Body of pancreas (tissue), 4 donors: Measurements from ENCODE around the gene ADAMTS3. TPM values are rescaled to one million over a fixed set of nuclear protein-coding genes. Genes with fewer than 3 reads are reported as not detected.

ENCODE experiments used
- ATAC-seq: fragments of 150-250 bp; one replicate; pipeline ENCODE4 v1.9.1; 2016
- DNase-seq, 4 donors: peaks; one replicate each; pipeline ENCODE4 v3.0.0-alpha.2; 2019
- H3K27ac ChIP-seq, 4 donors: fragments of 200-600 bp; sonication (generic); 1 replicate in 3 of 4; 2 replicates in 1 of 4; pipeline versions ENCODE4 v1.5.1 to v1.6.1; 2016 to 2019; ENCODE audit warnings: mild to moderate bottlenecking in 1 of 4, mixed read lengths in 1 of 4, moderate library complexity in 1 of 4
- H3K27me3 ChIP-seq, 2 donors: fragments of 200-600 bp; sonication (generic); one replicate each; pipeline ENCODE4 v1.6.0; 2016; ENCODE audit warnings: mild to moderate bottlenecking in 1 of 2
- H3K36me3 ChIP-seq, 2 donors: fragments of 200-600 bp; sonication (generic); replicated peaks in 1 of 2; 2 replicates each; pipeline ENCODE4 v1.5.1; 2016; ENCODE audit warnings: low read depth in 2 of 2; ENCODE audit not compliant: insufficient read depth in 1 of 2
- H3K4me1 ChIP-seq: fragments of 200-600 bp; sonication (generic); one replicate; pipeline ENCODE4 v1.6.0; 2016
- H3K4me3 ChIP-seq, 2 donors: fragments of 200-600 bp; sonication (generic); 1 replicate in 1 of 2; 2 replicates in 1 of 2; pipeline ENCODE4 v1.5.1; 2016 to 2019
- H3K9me3 ChIP-seq, 3 donors: fragments of 200-600 bp; sonication (generic); 1 replicate in 2 of 3; 2 replicates in 1 of 3; pipeline ENCODE4 v1.5.1; 2016
- CTCF ChIP-seq, 7 experiments: fragments of 450-650 bp in 4 of 7; fragments of 200-600 bp in 3 of 7; sonication (generic) in 3 of 7; IDR thresholded peaks; one replicate each; pipeline ENCODE4 v1.5.1; 2016 to 2019; ENCODE audit warnings: antibody characterized with exemption in 7 of 7
- POLR2A ChIP-seq, 3 donors: fragments of 450-650 bp; IDR thresholded peaks; one replicate each; pipeline ENCODE4 v1.6.1; 2016; ENCODE audit warnings: antibody characterized with exemption in 3 of 3, mild to moderate bottlenecking in 2 of 3
- WGBS, 2 donors: methylation state at CpG; one replicate each; pipeline ENCODE4 v1.1.5; 2017; 5-methylcytosine and 5-hydroxymethylcytosine counted together
- intact Hi-C: fragments of 100-400 bp; cut with DNase I; formaldehyde crosslinking; loops from one replicate; pipeline ENCODE4 v1.15.1; 2023
- total RNA-seq, 2 donors: library from RNA; depleted of rRNA; stranded (reverse); fragments of >200 nt; gene quantifications; one replicate each; pipeline ENCODE4 v1.1.0, GENCODE V29; 2016

Gene ADAMTS3
- total RNA-seq, 2 donors from 2014 or later = 0.26 to 0.33 TPM

- H3K27ac ChIP-seq = no peak overlapping the region
- no peaks in the 10 kb centered on the region for H3K36me3 ChIP-seq
- ATAC-seq (no peak), DNase-seq (no peak)
- no peaks in the 10 kb centered on the region for H3K4me1 ChIP-seq
- no peaks in the 10 kb centered on the region for H3K9me3 ChIP-seq
- no peak overlapping the region for H3K4me3 ChIP-seq
- 74 to 87% methylated on average over 6 of the region's 6 CpGs for WGBS, 2 donors
- TF ChIP-seq CTCF (IDR thresholded peaks at IDR 0.05) = no peak
- TF ChIP-seq POLR2A (IDR thresholded peaks at IDR 0.05) = no peak
- intact Hi-C loops = no loop called here
- H3K27me3 ChIP-seq = no peaks in the 10 kb centered on the region
Observed at GRCh38 chr4:72577211-72577610, 8.2 kb upstream of the ADAMTS3 start.

- no peak overlapping the region for H3K4me3 ChIP-seq
- intact Hi-C loops = no loop called here
- TF ChIP-seq CTCF (IDR thresholded peaks at IDR 0.05) (no peak), POLR2A (IDR thresholded peaks at IDR 0.05) (no peak)
- H3K36me3 ChIP-seq = no peaks in the 10 kb centered on the region
- peaks cover 13% of the 10 kb centered on the region for H3K4me1 ChIP-seq
- no peaks in the 10 kb centered on the region for H3K27me3 ChIP-seq
- H3K27ac ChIP-seq = no peak overlapping the region
- H3K9me3 ChIP-seq = no peaks in the 10 kb centered on the region
- DNase-seq (no peak), ATAC-seq (no peak)
- WGBS, 2 donors = 79 to 80% methylated on average over 6 of the region's 6 CpGs
Observed at GRCh38 chr4:72571337-72571736, 2.3 kb upstream of the ADAMTS3 start.

- no peak for DNase-seq
- no peaks in the 10 kb centered on the region for H3K36me3 ChIP-seq
- H3K4me1 ChIP-seq = peaks cover 13% of the 10 kb centered on the region
- no peak for ATAC-seq
- no peak overlapping the region for H3K4me3 ChIP-seq
- no peaks in the 10 kb centered on the region for H3K9me3 ChIP-seq
- TF ChIP-seq CTCF (IDR thresholded peaks at IDR 0.05) (no peak), POLR2A (IDR thresholded peaks at IDR 0.05) (no peak)
- WGBS, 2 donors = 46 to 48% methylated on average over 15 of the region's 15 CpGs
- peak overlapping the region in 1 of 4 donors; percentile 23 for H3K27ac ChIP-seq
- no peaks in the 10 kb centered on the region for H3K27me3 ChIP-seq
- intact Hi-C loops = no loop called here
Observed at GRCh38 chr4:72569719-72570235, 756 bp upstream of the ADAMTS3 start.

GRCh38 chr4:72567821-72568675 is 973 bp downstream of the ADAMTS3 start:
- TF ChIP-seq CTCF (IDR thresholded peaks at IDR 0.05) (peak in 4 of 7 experiments; percentile 31 to 36 (median 32)), POLR2A (IDR thresholded peaks at IDR 0.05) (peak in 2 of 3 donors; percentile 22 to 34)
- Histone ChIP-seq H3K4me1 (peaks cover 13% of the 10 kb centered on the region), H3K4me3 (peak overlapping the region; percentile 12 to 51), H3K9me3 (no peaks in the 10 kb centered on the region), H3K36me3 (no peaks in the 10 kb centered on the region), H3K27me3 (no peaks in the 10 kb centered on the region), H3K27ac (peak overlapping the region in 2 of 4 donors; percentile 27 to 49)
- ATAC-seq (peak; percentile 67), DNase-seq (peak; percentile 54 to 78 (median 67))
- WGBS, 2 donors = 1 to 3% methylated on average over 22 to 41 of the region's 41 CpGs
- intact Hi-C loops = no loop called here
